ENCODE measurements around the gene N4BP2. TPM values are rescaled to one million over a fixed set of nuclear protein-coding genes. Genes with fewer than 3 reads are reported as not detected.
"Not testable (repeated sequence)": the region's sequence is repeated elsewhere in the genome, so short reads cannot be mapped to it uniquely, and the experiment has no call there.

Gene N4BP2
- total RNA-seq, 6 experiments from 2014 or later = 4.2 to 8.0 (median 6.3) TPM

DNA sequence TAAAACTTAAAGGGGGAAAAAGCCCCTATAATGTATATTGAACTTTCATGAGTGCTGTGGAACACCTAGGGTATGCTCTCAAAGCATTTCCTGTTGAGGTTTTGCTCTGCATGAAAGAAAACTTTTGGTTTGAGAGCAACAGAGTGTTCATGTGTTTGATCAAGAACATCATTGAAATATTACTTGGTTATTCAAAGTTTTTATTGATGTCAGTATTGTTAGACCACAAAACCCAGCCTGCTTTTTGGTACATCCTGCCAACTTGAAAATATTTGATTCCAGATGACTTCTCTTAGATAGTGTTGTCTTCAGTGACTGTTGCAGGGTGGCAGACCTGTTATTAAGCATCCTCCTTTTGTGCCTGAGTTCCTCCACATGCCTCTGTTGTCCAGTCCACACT lies 68.0 kb downstream of the N4BP2 start:
- no peak for DNase-seq
- no peaks in the 10 kb centered on the region for H3K9me3 ChIP-seq
- no peak for ATAC-seq
- TF ChIP-seq, protein P1, sequence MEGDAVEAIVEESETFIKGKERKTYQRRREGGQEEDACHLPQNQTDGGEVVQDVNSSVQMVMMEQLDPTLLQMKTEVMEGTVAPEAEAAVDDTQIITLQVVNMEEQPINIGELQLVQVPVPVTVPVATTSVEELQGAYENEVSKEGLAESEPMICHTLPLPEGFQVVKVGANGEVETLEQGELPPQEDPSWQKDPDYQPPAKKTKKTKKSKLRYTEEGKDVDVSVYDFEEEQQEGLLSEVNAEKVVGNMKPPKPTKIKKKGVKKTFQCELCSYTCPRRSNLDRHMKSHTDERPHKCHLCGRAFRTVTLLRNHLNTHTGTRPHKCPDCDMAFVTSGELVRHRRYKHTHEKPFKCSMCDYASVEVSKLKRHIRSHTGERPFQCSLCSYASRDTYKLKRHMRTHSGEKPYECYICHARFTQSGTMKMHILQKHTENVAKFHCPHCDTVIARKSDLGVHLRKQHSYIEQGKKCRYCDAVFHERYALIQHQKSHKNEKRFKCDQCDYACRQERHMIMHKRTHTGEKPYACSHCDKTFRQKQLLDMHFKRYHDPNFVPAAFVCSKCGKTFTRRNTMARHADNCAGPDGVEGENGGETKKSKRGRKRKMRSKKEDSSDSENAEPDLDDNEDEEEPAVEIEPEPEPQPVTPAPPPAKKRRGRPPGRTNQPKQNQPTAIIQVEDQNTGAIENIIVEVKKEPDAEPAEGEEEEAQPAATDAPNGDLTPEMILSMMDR (IDR thresholded peaks at IDR 0.05) = no peak
- TF ChIP-seq POLR2A (IDR thresholded peaks at IDR 0.05) = no peak
- no peak overlapping the region for H3K27ac ChIP-seq
- no peaks in the 10 kb centered on the region for H3K27me3 ChIP-seq
- intact Hi-C loops (cut with DNase I) = no loop called here
- H3K36me3 ChIP-seq = peaks cover 0 to 6% (median 0%) of the 10 kb centered on the region in 4 donors
- no peak overlapping the region for H3K4me3 ChIP-seq
- H3K4me1 ChIP-seq = no peaks in the 10 kb centered on the region

DNA sequence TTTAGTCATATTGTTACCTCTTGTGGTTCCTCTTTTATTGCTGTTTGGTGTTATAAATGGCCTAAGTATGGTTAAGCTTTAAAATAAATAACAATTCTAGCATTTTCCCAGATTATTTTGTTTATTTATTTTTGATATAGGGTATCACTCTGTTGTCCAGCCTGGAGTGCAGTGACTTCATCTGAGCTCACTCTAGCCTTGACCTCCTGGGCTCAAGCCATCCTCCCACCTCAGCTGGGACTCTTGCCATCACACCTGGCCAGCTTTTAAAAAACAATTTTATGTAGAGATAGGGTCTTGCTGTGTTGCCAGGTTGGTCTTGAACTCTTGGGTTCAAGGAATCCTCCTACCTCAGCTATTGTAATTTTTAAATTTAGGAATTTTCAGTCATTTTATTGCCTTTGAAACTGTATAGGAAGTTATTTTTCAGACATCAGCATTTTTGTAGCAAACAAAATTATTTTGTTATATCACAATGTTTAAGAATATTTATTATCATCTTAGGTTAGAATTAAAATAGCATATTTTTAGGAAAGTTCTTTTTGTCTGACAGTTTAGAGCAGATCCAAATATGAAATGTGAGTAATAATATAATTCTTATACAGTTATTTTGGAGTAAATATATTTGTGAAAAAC lies 73.9 kb downstream of the N4BP2 start:
- ATAC-seq = peak in 3 of 4 donors; percentile 58 to 91 (median 63)
- intact Hi-C loops (cut with DNase I) = no loop called here
- peaks cover 0 to 6% (median 0%) of the 10 kb centered on the region in 4 donors for H3K36me3 ChIP-seq
- H3K27me3 ChIP-seq = no peaks in the 10 kb centered on the region
- no peak overlapping the region for H3K4me3 ChIP-seq
- H3K4me1 ChIP-seq = peaks cover 0 to 5% (median 0%) of the 10 kb centered on the region in 4 donors
- no peak for TF ChIP-seq POLR2A (IDR thresholded peaks at IDR 0.05)
- TF ChIP-seq, protein P1 (IDR thresholded peaks at IDR 0.05) = no peak
- H3K9me3 ChIP-seq = no peaks in the 10 kb centered on the region
- DNase-seq = peak in 1 of 3 donors; percentile 34
- no peak overlapping the region for H3K27ac ChIP-seq

DNA sequence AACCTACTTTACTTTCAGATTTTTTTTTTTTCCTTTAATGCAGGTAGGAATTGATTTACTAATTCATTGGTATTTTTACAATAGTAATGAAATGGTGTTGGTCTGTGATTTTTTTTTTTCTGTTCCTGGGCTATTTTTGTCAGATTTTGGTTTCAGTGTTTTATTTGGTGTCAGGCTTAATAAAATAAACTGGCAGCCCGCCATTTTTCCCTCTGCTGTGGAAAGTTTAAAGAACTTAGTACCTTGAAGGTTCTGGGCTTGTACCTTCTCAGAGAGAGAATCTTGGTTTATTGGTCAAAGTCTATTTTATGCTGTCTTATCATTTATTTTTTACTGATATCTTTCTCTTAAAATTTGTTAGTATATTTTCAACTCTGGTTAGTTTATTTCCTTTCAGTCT lies 76.2 kb downstream of the N4BP2 start:
- Histone ChIP-seq H3K4me3 (no peak overlapping the region), H3K27me3 (no peaks in the 10 kb centered on the region), H3K4me1 (peaks cover 0 to 5% (median 0%) of the 10 kb centered on the region in 4 donors), H3K9me3 (no peaks in the 10 kb centered on the region), H3K36me3 (no peaks in the 10 kb centered on the region), H3K27ac (no peak overlapping the region)
- no peak for ATAC-seq
- DNase-seq = no peak
- TF ChIP-seq POLR2A (IDR thresholded peaks at IDR 0.05) = no peak
- TF ChIP-seq, protein P1 (IDR thresholded peaks at IDR 0.05) = no peak
- intact Hi-C loops (cut with DNase I) = no loop called here
- 83% methylated on average over 1 of the region's 1 CpG for WGBS (ENCODE audit: insufficient coverage, low coverage, low lambda C conversion rate, missing lambda C conversion rate)

DNA sequence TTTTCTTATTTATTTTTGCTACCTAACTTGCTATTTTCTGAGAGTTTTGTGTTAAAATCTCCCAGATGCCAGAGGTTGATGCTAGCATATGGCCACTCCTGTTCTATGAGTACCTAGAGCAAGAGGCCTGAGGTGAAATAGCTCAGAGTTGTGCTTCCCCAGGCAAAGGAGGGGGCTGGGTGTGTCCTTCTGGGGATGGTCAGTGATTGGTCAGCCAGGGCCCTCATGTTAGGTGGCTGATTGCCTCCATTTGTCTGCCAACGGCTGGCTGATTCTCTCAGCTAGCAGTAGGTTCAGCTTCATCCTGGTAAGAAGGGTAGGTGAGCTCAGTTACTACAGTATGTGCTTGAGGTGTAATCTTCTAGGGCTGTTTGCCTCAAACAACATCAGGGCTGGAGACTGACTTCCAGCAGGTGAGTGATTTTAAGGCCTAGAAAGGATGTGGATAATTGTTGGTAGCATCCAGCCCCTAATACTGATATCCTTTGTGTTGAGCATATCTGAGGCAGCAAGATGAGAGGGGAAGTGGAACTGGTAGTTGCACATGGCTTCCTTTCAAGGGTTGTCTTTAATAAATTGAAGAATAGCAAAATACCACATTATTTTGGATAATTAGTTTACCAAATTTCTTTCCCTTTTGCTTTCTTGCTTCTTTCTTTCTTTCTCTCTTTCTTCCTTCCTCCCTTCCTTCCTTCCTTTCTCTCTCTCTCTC lies 77.7 kb downstream of the N4BP2 start:
- Histone ChIP-seq H3K9me3 (no peaks in the 10 kb centered on the region), H3K36me3 (no peaks in the 10 kb centered on the region), H3K4me3 (no peak overlapping the region), H3K4me1 (peaks cover 0 to 5% (median 0%) of the 10 kb centered on the region in 4 donors), H3K27ac (no peak overlapping the region), H3K27me3 (no peaks in the 10 kb centered on the region)
- TF ChIP-seq, protein P1 (IDR thresholded peaks at IDR 0.05) = no peak
- TF ChIP-seq POLR2A (IDR thresholded peaks at IDR 0.05) = no peak
- WGBS (ENCODE audit: insufficient coverage, low coverage, low lambda C conversion rate, missing lambda C conversion rate) = no CpG with 5 or more reads among the region's 1 CpG
- intact Hi-C loops (cut with DNase I) = no loop called here
- ATAC-seq (no peak), DNase-seq (no peak)

DNA sequence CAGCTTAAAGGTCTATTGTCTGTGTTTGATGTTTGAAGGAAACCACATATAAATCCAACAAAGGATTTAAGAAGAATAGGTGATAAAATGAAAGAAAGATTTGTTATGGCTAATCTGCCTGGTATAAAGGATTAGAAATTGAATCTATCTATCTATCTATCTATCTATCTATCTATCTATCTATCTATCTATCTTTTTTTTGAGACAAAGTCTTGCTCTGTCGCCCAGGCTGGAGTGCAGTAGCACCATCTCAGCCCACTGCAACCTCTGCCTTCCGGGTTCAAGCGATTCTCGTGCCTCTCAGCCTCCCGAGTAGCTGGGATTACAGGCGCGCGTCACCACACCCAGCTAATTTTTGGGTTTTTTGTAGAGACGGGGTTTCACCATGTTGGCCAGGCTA lies 79.6 kb downstream of the N4BP2 start:
- intact Hi-C loops (cut with DNase I); DNase-seq; H3K9me3 ChIP-seq; ATAC-seq; H3K27me3 ChIP-seq; H3K4me3 ChIP-seq; H3K27ac ChIP-seq; H3K36me3 ChIP-seq; H3K4me1 ChIP-seq: not testable (repeated sequence)
- WGBS (ENCODE audit: insufficient coverage, low coverage, low lambda C conversion rate, missing lambda C conversion rate) = 80% methylated on average over 1 of the region's 9 CpGs
